Measurements from ENCODE around the gene NRBP1.

GRCh38 chr2:27451095-27451494 lies 22.7 kb downstream of the NRBP1 start:
- no peak for TF ChIP-seq POLR2A (IDR thresholded peaks at IDR 0.05; ENCODE audit: low read depth, low read length)
- no peak for TF ChIP-seq TAF1 (IDR thresholded peaks at IDR 0.05; ENCODE audit: borderline replicate concordance, low read depth, low read length)
- no peak for TF ChIP-seq POLR2AphosphoS5 (IDR thresholded peaks at IDR 0.05; ENCODE audit: low read depth, low read length)

All from GM12892 (cell line).